ENCODE results near the gene AKAP6. TPM values are rescaled to one million over a fixed set of nuclear protein-coding genes. Genes with fewer than 3 reads are reported as not detected.

The AKAP6 gene
- total and polyA plus RNA-seq, 2 of the 8 experiments (the other 6 are each of a cell fraction or from before 2014, with no cell fraction given) = 0.09 to 0.89 TPM

DNA sequence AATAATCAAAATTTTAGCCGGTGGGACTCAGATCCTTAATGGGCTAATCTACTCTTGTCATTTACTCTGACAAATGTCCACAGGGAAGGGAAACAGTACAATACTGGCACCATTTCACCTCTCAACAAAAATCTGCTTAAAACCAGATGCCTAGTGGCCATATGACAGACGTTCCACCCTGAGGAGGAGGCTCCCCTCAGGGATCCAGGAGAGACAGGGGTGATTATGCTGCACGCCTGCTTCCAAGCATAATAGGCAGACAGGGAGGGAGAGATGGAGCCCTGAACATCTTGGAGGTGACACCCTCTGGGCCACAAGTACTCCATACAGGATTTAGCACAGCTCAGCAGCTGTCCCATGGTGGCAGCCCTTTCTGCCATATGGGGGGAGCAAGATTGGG, 24.8 kb upstream of the AKAP6 start (continued):
- TF ChIP-seq, protein P1, sequence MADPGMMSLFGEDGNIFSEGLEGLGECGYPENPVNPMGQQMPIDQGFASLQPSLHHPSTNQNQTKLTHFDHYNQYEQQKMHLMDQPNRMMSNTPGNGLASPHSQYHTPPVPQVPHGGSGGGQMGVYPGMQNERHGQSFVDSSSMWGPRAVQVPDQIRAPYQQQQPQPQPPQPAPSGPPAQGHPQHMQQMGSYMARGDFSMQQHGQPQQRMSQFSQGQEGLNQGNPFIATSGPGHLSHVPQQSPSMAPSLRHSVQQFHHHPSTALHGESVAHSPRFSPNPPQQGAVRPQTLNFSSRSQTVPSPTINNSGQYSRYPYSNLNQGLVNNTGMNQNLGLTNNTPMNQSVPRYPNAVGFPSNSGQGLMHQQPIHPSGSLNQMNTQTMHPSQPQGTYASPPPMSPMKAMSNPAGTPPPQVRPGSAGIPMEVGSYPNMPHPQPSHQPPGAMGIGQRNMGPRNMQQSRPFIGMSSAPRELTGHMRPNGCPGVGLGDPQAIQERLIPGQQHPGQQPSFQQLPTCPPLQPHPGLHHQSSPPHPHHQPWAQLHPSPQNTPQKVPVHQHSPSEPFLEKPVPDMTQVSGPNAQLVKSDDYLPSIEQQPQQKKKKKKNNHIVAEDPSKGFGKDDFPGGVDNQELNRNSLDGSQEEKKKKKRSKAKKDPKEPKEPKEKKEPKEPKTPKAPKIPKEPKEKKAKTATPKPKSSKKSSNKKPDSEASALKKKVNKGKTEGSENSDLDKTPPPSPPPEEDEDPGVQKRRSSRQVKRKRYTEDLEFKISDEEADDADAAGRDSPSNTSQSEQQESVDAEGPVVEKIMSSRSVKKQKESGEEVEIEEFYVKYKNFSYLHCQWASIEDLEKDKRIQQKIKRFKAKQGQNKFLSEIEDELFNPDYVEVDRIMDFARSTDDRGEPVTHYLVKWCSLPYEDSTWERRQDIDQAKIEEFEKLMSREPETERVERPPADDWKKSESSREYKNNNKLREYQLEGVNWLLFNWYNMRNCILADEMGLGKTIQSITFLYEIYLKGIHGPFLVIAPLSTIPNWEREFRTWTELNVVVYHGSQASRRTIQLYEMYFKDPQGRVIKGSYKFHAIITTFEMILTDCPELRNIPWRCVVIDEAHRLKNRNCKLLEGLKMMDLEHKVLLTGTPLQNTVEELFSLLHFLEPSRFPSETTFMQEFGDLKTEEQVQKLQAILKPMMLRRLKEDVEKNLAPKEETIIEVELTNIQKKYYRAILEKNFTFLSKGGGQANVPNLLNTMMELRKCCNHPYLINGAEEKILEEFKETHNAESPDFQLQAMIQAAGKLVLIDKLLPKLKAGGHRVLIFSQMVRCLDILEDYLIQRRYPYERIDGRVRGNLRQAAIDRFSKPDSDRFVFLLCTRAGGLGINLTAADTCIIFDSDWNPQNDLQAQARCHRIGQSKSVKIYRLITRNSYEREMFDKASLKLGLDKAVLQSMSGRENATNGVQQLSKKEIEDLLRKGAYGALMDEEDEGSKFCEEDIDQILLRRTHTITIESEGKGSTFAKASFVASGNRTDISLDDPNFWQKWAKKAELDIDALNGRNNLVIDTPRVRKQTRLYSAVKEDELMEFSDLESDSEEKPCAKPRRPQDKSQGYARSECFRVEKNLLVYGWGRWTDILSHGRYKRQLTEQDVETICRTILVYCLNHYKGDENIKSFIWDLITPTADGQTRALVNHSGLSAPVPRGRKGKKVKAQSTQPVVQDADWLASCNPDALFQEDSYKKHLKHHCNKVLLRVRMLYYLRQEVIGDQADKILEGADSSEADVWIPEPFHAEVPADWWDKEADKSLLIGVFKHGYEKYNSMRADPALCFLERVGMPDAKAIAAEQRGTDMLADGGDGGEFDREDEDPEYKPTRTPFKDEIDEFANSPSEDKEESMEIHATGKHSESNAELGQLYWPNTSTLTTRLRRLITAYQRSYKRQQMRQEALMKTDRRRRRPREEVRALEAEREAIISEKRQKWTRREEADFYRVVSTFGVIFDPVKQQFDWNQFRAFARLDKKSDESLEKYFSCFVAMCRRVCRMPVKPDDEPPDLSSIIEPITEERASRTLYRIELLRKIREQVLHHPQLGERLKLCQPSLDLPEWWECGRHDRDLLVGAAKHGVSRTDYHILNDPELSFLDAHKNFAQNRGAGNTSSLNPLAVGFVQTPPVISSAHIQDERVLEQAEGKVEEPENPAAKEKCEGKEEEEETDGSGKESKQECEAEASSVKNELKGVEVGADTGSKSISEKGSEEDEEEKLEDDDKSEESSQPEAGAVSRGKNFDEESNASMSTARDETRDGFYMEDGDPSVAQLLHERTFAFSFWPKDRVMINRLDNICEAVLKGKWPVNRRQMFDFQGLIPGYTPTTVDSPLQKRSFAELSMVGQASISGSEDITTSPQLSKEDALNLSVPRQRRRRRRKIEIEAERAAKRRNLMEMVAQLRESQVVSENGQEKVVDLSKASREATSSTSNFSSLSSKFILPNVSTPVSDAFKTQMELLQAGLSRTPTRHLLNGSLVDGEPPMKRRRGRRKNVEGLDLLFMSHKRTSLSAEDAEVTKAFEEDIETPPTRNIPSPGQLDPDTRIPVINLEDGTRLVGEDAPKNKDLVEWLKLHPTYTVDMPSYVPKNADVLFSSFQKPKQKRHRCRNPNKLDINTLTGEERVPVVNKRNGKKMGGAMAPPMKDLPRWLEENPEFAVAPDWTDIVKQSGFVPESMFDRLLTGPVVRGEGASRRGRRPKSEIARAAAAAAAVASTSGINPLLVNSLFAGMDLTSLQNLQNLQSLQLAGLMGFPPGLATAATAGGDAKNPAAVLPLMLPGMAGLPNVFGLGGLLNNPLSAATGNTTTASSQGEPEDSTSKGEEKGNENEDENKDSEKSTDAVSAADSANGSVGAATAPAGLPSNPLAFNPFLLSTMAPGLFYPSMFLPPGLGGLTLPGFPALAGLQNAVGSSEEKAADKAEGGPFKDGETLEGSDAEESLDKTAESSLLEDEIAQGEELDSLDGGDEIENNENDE (IDR thresholded peaks at IDR 0.05; ENCODE audit: insufficient replicate concordance, low read length) = no peak
- TF ChIP-seq TAF7 (optimal IDR thresholded peaks at IDR 0.05; ENCODE audit: borderline replicate concordance, low read depth, low read length) (no peak), KDM1A (IDR thresholded peaks at IDR 0.05; ENCODE audit: borderline replicate concordance, low read length) (no peak), MAFK (IDR thresholded peaks at IDR 0.05; ENCODE audit: low read depth, low read length) (no peak), RNF2 (IDR thresholded peaks at IDR 0.05; ENCODE audit: borderline replicate concordance, low read depth, low read length, missing control alignments, poor library complexity, severe bottlenecking) (no peak), NRF1 (IDR thresholded peaks at IDR 0.05; ENCODE audit: low read depth, low read length) (no peak), PHF8 (conservative IDR thresholded peaks at IDR 0.05; ENCODE audit: low read depth, low read length) (no peak), BACH1 (IDR thresholded peaks at IDR 0.05; ENCODE audit: low read length) (no peak)
- TF ChIP-seq, protein P2, sequence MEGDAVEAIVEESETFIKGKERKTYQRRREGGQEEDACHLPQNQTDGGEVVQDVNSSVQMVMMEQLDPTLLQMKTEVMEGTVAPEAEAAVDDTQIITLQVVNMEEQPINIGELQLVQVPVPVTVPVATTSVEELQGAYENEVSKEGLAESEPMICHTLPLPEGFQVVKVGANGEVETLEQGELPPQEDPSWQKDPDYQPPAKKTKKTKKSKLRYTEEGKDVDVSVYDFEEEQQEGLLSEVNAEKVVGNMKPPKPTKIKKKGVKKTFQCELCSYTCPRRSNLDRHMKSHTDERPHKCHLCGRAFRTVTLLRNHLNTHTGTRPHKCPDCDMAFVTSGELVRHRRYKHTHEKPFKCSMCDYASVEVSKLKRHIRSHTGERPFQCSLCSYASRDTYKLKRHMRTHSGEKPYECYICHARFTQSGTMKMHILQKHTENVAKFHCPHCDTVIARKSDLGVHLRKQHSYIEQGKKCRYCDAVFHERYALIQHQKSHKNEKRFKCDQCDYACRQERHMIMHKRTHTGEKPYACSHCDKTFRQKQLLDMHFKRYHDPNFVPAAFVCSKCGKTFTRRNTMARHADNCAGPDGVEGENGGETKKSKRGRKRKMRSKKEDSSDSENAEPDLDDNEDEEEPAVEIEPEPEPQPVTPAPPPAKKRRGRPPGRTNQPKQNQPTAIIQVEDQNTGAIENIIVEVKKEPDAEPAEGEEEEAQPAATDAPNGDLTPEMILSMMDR (IDR thresholded peaks at IDR 0.05; ENCODE audit: control extremely low read depth in 1 of 3, insufficient read depth in 1 of 3, low read depth in 1 of 3, low read length in 3 of 3) = no peak
